HepG2 (cell line): ENCODE data around the gene NLGN3. TPM values are rescaled to one million over a fixed set of nuclear protein-coding genes. Genes with fewer than 3 reads are reported as not detected.
A peak's percentile ranks its signal among the peaks of the same experiment; 100 is the strongest.

ENCODE experiments used
- CC2D1A ChIP-seq: sonication (generic); formaldehyde crosslinking; IDR thresholded peaks from 2 replicates; pipeline ENCODE4 v1.8.1; 2023; ENCODE audit warnings: mild to moderate bottlenecking, missing genetic modification reagents
- CREM ChIP-seq, 2 experiments: sonication (generic) in 1 of 2; formaldehyde crosslinking in 1 of 2; IDR thresholded peaks; 2 replicates each; pipeline versions ENCODE4 v1.4.0 to v1.6.1; 2016 to 2020; ENCODE audit warnings: antibody characterized with exemption in 1 of 2, mild to moderate bottlenecking in 1 of 2, missing genetic modification reagents in 1 of 2
- FOSL1 ChIP-seq: sonication (generic); formaldehyde crosslinking; IDR thresholded peaks from 2 replicates; pipeline ENCODE4 v1.9.0; 2021; ENCODE audit warnings: missing genetic modification reagents, borderline replicate concordance
- FOXC1 ChIP-seq: sonication (generic); formaldehyde crosslinking; IDR thresholded peaks from 2 replicates; pipeline ENCODE4 v1.8.0; 2022; ENCODE audit warnings: mild to moderate bottlenecking, missing genetic modification reagents, borderline replicate concordance
- GATA4 ChIP-seq: sonication (generic); IDR thresholded peaks from 2 replicates; pipeline ENCODE4 v1.6.1; 2016; ENCODE audit warnings: antibody characterized with exemption, low read depth, borderline replicate concordance
- NFYB ChIP-seq: sonication (generic); formaldehyde crosslinking; IDR thresholded peaks from 2 replicates; pipeline ENCODE4 v1.4.0; 2020; ENCODE audit warnings: missing genetic modification reagents
- POLR2A ChIP-seq, 2 experiments: IDR thresholded peaks; 2 replicates each; pipeline ENCODE4 v1.6.1; 2011; ENCODE audit warnings: low read depth in 2 of 2, low read length in 2 of 2, mild to moderate bottlenecking in 1 of 2, moderate library complexity in 1 of 2; ENCODE audit not compliant: insufficient read depth in 1 of 2
- SP2 ChIP-seq: sonication (generic); formaldehyde crosslinking; IDR thresholded peaks from 2 replicates; pipeline ENCODE4 v1.5.1; 2020; ENCODE audit warnings: mild to moderate bottlenecking, missing genetic modification reagents
- TARDBP ChIP-seq: sonication (generic); formaldehyde crosslinking; IDR thresholded peaks from 2 replicates; pipeline ENCODE4 v1.8.0; 2022; ENCODE audit warnings: mild to moderate bottlenecking, missing genetic modification reagents
- TFDP2 ChIP-seq: sonication (generic); formaldehyde crosslinking; IDR thresholded peaks from 2 replicates; pipeline ENCODE4 v1.4.0; 2020; ENCODE audit warnings: missing genetic modification reagents
- ZFAT ChIP-seq: sonication (generic); formaldehyde crosslinking; conservative IDR thresholded peaks from 2 replicates; pipeline ENCODE4 v1.8.1; 2023; ENCODE audit warnings: missing genetic modification reagents, inconsistent platforms
- ZFP41 ChIP-seq: sonication (generic); formaldehyde crosslinking; IDR thresholded peaks from 2 replicates; pipeline ENCODE4 v1.4.0; 2020; ENCODE audit warnings: mild to moderate bottlenecking, missing genetic modification reagents, borderline replicate concordance
- ZNF296 ChIP-seq: sonication (generic); formaldehyde crosslinking; conservative IDR thresholded peaks from 2 replicates; pipeline ENCODE4 v1.5.0; 2020; ENCODE audit warnings: mild to moderate bottlenecking, missing genetic modification reagents
- ZNF34 ChIP-seq: sonication (generic); formaldehyde crosslinking; IDR thresholded peaks from 2 replicates; pipeline ENCODE4 v1.4.0; 2020; ENCODE audit warnings: mild to moderate bottlenecking, missing genetic modification reagents, borderline replicate concordance
- ZNF350 ChIP-seq: sonication (generic); formaldehyde crosslinking; IDR thresholded peaks from 2 replicates; pipeline ENCODE4 v1.4.0; 2020; ENCODE audit warnings: mild to moderate bottlenecking, low read depth, missing genetic modification reagents, borderline replicate concordance
- ZNF468 ChIP-seq: sonication (generic); formaldehyde crosslinking; IDR thresholded peaks from 2 replicates; pipeline ENCODE4 v1.8.0; 2022; ENCODE audit warnings: mild to moderate bottlenecking, moderate library complexity, missing genetic modification reagents
- ZSCAN21 ChIP-seq: sonication (generic); formaldehyde crosslinking; IDR thresholded peaks from 2 replicates; pipeline ENCODE4 v1.8.0; 2022; ENCODE audit warnings: mild to moderate bottlenecking, missing genetic modification reagents, moderate library complexity, borderline replicate concordance
- ZSCAN5A ChIP-seq: sonication (generic); formaldehyde crosslinking; IDR thresholded peaks from 2 replicates; pipeline ENCODE4 v1.8.0; 2022; ENCODE audit warnings: mild to moderate bottlenecking, missing genetic modification reagents, borderline replicate concordance
- ZZZ3 ChIP-seq: sonication (generic); formaldehyde crosslinking; IDR thresholded peaks from 2 replicates; pipeline ENCODE4 v1.4.0; 2020; ENCODE audit warnings: missing genetic modification reagents, mild to moderate bottlenecking, borderline replicate concordance
- polyA plus RNA-seq, 8 experiments: library from polyadenylated mRNA; depleted of rRNA in 3 of 8; stranded (reverse) in 7 of 8; unstranded in 1 of 8; fragments of >200 nt; fragmentation: Illumina TruSeq in 4 of 8; extraction: Trizol in 4 of 8; gene quantifications; 2 replicates each; pipeline versions ENCODE4 v1.2.1 to v1.2.3, GENCODE V29; 2011 to 2016; ENCODE audit warnings: low read depth in 4 of 8, missing spikeins in 1 of 8, mixed read lengths in 1 of 8; ENCODE audit not compliant: insufficient read depth in 1 of 8
- total RNA-seq, 5 experiments: library from RNA; depleted of rRNA; stranded (reverse); fragments of >200 nt; fragmentation: Illumina TruSeq; extraction: Trizol; gene quantifications; 2 replicates each; pipeline ENCODE4 v1.2.3, GENCODE V29; 2016; ENCODE audit warnings: low read depth in 1 of 5
- TF ChIP-seq, protein P1 (sequence below): sonication (generic); formaldehyde crosslinking; IDR thresholded peaks from 2 replicates; pipeline ENCODE4 v1.4.0; 2020; ENCODE audit warnings: missing genetic modification reagents
- TF ChIP-seq, protein P2 (sequence below): sonication (generic); formaldehyde crosslinking; IDR thresholded peaks from 2 replicates; pipeline ENCODE4 v1.4.0; 2020; ENCODE audit warnings: missing genetic modification reagents
- TF ChIP-seq, protein P3 (sequence below): IDR thresholded peaks from 2 replicates; pipeline ENCODE4 v1.6.1; 2016; ENCODE audit warnings: missing genetic modification reagents, missing compliant biosample characterization

Gene NLGN3
- total and polyA plus RNA-seq, 2 of the 13 experiments (the other 11 are each of a cell fraction or from before 2014, with no cell fraction given), result 0.04 to 0.16 TPM

DNA sequence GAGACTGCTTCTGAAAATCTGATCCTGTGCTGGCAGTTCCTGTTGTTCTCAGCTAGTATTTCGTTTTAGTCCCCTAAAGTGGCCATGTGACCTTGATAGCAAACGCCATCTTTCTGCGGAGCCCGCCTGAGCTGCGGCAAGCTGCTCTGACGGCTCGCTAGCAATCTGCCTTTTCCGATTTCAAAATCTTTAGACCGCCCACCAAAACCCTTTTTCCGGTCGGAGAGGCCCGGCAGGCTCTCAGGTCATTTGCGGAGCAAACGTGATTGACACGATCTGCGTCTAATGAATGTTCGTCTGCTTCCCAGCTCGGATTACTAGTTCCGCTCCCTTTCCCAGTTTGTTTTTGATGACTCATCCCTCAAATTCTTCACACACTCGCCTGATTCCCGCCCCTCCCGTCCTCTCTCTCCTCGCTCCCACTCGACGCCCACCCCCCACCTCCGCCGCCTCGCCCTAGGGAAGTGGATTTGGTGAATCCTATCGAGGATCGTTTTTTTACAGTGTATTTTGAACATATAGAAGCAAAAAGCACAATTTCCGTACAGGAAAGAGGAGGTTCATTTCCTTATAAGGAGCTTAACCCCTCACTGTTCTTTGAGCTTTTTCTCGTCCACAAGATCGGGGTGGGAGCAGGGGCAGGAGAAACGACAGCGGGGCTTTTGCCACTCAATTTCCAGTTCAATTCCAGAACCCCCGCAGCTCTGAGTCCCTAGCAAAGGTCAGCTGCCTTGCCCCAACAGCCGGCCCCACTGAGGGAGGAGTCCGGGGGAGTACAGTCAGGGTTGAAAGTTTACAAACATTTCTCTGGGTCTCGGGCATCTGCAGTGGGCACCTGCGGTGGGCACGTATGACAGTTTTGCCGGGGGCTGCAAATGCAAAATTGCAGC lies 37.5 kb downstream of the NLGN3 start (continued):
- TF ChIP-seq ZNF468 (CRISPR knock-in tag) (no peak), CREM (IDR thresholded peaks at IDR 0.05) (0 out of 2 replicates have a peak, but pooled peaks have one; percentile 20), CREM (CRISPR knock-in tag; IDR thresholded peaks at IDR 0.05) (no peak), SP2 (CRISPR knock-in tag) (peak; percentile 90), TFDP2 (peak; percentile 87), ZSCAN21 (CRISPR knock-in tag) (no peak), NFYB (CRISPR knock-in tag) (peak; percentile 91), ZNF296 (CRISPR knock-in tag) (no peak), GATA4 (no peak), POLR2A (IDR thresholded peaks at IDR 0.05; ENCODE audit: insufficient read depth in 1 of 2, low read depth in 2 of 2, low read length in 2 of 2) (peak; percentile 68 to 75), ZZZ3 (CRISPR knock-in tag) (no peak), FOSL1 (CRISPR knock-in tag) (peak; percentile 82), ZSCAN5A (CRISPR knock-in tag) (peak; percentile 17; the same call in 1 of the 2 replicates), ZNF350 (no peak), CC2D1A (no peak), ZFP41 (CRISPR knock-in tag) (no peak), ZNF34 (CRISPR knock-in tag) (no peak), ZFAT (CRISPR knock-in tag) (no peak), TARDBP (CRISPR knock-in tag) (peak; percentile 14; the same call in 1 of the 2 replicates), FOXC1 (no peak)
- TF ChIP-seq, protein P1, sequence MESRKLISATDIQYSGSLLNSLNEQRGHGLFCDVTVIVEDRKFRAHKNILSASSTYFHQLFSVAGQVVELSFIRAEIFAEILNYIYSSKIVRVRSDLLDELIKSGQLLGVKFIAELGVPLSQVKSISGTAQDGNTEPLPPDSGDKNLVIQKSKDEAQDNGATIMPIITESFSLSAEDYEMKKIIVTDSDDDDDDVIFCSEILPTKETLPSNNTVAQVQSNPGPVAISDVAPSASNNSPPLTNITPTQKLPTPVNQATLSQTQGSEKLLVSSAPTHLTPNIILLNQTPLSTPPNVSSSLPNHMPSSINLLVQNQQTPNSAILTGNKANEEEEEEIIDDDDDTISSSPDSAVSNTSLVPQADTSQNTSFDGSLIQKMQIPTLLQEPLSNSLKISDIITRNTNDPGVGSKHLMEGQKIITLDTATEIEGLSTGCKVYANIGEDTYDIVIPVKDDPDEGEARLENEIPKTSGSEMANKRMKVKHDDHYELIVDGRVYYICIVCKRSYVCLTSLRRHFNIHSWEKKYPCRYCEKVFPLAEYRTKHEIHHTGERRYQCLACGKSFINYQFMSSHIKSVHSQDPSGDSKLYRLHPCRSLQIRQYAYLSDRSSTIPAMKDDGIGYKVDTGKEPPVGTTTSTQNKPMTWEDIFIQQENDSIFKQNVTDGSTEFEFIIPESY (CRISPR knock-in tag), result no peak
- TF ChIP-seq, protein P2, sequence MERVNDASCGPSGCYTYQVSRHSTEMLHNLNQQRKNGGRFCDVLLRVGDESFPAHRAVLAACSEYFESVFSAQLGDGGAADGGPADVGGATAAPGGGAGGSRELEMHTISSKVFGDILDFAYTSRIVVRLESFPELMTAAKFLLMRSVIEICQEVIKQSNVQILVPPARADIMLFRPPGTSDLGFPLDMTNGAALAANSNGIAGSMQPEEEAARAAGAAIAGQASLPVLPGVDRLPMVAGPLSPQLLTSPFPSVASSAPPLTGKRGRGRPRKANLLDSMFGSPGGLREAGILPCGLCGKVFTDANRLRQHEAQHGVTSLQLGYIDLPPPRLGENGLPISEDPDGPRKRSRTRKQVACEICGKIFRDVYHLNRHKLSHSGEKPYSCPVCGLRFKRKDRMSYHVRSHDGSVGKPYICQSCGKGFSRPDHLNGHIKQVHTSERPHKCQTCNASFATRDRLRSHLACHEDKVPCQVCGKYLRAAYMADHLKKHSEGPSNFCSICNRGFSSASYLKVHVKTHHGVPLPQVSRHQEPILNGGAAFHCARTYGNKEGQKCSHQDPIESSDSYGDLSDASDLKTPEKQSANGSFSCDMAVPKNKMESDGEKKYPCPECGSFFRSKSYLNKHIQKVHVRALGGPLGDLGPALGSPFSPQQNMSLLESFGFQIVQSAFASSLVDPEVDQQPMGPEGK, result peak; percentile 44; the same call in 1 of the 2 replicates
- TF ChIP-seq, protein P3, sequence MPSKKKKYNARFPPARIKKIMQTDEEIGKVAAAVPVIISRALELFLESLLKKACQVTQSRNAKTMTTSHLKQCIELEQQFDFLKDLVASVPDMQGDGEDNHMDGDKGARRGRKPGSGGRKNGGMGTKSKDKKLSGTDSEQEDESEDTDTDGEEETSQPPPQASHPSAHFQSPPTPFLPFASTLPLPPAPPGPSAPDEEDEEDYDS (CRISPR knock-in tag), result 0 out of 2 replicates have a peak, but pooled peaks have one; percentile 17
